Measurements from ENCODE around the gene SPDYE16. TPM values are rescaled to one million over a fixed set of nuclear protein-coding genes. Genes with fewer than 3 reads are reported as not detected.
"Not testable (repeated sequence)": the region's sequence is repeated elsewhere in the genome, so short reads cannot be mapped to it uniquely, and the experiment has no call there.

SPDYE16 gene
- total RNA-seq, 6 experiments from 2014 or later: 0.14 to 0.20 TPM; not detected in 4

- DNase-seq: no peak
- Histone ChIP-seq H3K9me3 (no peaks in the 10 kb centered on the region), H3K4me1 (no peaks in the 10 kb centered on the region), H3K4me3 (no peak overlapping the region), H3K36me3 (no peaks in the 10 kb centered on the region), H3K27me3 (no peaks in the 10 kb centered on the region), H3K27ac (no peak overlapping the region)
- TF ChIP-seq POLR2A (IDR thresholded peaks at IDR 0.05): no peak
- TF ChIP-seq CTCF (IDR thresholded peaks at IDR 0.05): no peak
- intact Hi-C loops (cut with DNase I): loop anchor here in 1 of 2 donors (10.0 kb wide), 1 partner anchor 481 kb away; no protein-coding TSS in a partner anchor
- ATAC-seq: no peak
- 79% methylated on average over 11 of the region's 29 CpGs for WGBS (ENCODE audit: insufficient coverage, low coverage, low lambda C conversion rate, missing lambda C conversion rate)
Measured at GRCh38 chr7:76513817-76514799, 29.0 kb downstream of the SPDYE16 start.

- no peak overlapping the region for H3K27ac ChIP-seq
- ATAC-seq: no peak
Measured at GRCh38 chr7:76512941-76513816, 29.9 kb downstream of the SPDYE16 start.

GRCh38 chr7:76511911-76512885 lies 30.9 kb downstream of the SPDYE16 start:
- DNase-seq: peak in 2 of 3 donors; percentile 45 to 76
- peak; percentile 96 to 97 (median 97) for ATAC-seq
- H3K4me3 ChIP-seq, H3K27ac ChIP-seq, H3K9me3 ChIP-seq, H3K27me3 ChIP-seq, H3K36me3 ChIP-seq, H3K4me1 ChIP-seq: not testable (repeated sequence)
- intact Hi-C loops (cut with DNase I): loop anchor here in 1 of 2 donors (10.0 kb wide), 1 partner anchor 483 kb away; no protein-coding TSS in a partner anchor
- WGBS (ENCODE audit: insufficient coverage, low coverage, low lambda C conversion rate, missing lambda C conversion rate): 53% methylated on average over 3 of the region's 31 CpGs

More at GRCh38 chr7:76512941-76513816, 29.9 kb downstream of the SPDYE16 start:
- Histone ChIP-seq H3K9me3 (no peaks in the 10 kb centered on the region), H3K4me3 (no peak overlapping the region), H3K27me3 (no peaks in the 10 kb centered on the region), H3K36me3 (no peaks in the 10 kb centered on the region), H3K4me1 (no peaks in the 10 kb centered on the region)
- intact Hi-C loops (cut with DNase I): loop anchor here in 1 of 2 donors (10.0 kb wide), 1 partner anchor 482 kb away; no protein-coding TSS in a partner anchor
- no peak for DNase-seq
- no peak for TF ChIP-seq POLR2A (IDR thresholded peaks at IDR 0.05)
- TF ChIP-seq CTCF (IDR thresholded peaks at IDR 0.05): peak in 1 of 4 donors; percentile 9
- 50% methylated on average over 11 of the region's 21 CpGs for WGBS (ENCODE audit: insufficient coverage, low coverage, low lambda C conversion rate, missing lambda C conversion rate)

- not testable (repeated sequence) for H3K4me1 ChIP-seq, H3K27me3 ChIP-seq, H3K4me3 ChIP-seq, DNase-seq, H3K36me3 ChIP-seq, H3K27ac ChIP-seq, ATAC-seq, H3K9me3 ChIP-seq
- intact Hi-C loops (cut with DNase I): loop anchor here in 1 of 2 donors (10.0 kb wide), 1 partner anchor 483 kb away; no protein-coding TSS in a partner anchor
- WGBS (ENCODE audit: insufficient coverage, low coverage, low lambda C conversion rate, missing lambda C conversion rate): 82% methylated on average over 2 of the region's 24 CpGs
Measured at GRCh38 chr7:76511200-76511910, 31.7 kb downstream of the SPDYE16 start.

All from right lobe of liver (tissue), 6 donors.